ENCODE measurements around the gene RALGAPA2.

The RALGAPA2 gene

GRCh38 chr20:20375862-20376261 is 336.6 kb downstream of the RALGAPA2 start:
- DNase-seq (ENCODE audit: low read depth) = no peak
- no peak for TF ChIP-seq CTCF (IDR thresholded peaks at IDR 0.05; ENCODE audit: insufficient read depth, low read depth, low read length, missing control alignments)
- H3K4me3 ChIP-seq (ENCODE audit: low read depth, low read length) = no peak overlapping the region

GRCh38 chr20:20373091-20373571 is 339.3 kb downstream of the RALGAPA2 start:
- no peak overlapping the region for H3K4me3 ChIP-seq (ENCODE audit: low read depth, low read length)
- TF ChIP-seq CTCF (IDR thresholded peaks at IDR 0.05; ENCODE audit: insufficient read depth, low read depth, low read length, missing control alignments) = no peak
- DNase-seq (ENCODE audit: low read depth) = no peak

GRCh38 chr20:20371681-20372080 is 340.8 kb downstream of the RALGAPA2 start:
- DNase-seq (ENCODE audit: low read depth) = no peak
- TF ChIP-seq CTCF (IDR thresholded peaks at IDR 0.05; ENCODE audit: insufficient read depth, low read depth, low read length, missing control alignments) = no peak
- no peak overlapping the region for H3K4me3 ChIP-seq (ENCODE audit: low read depth, low read length)

GRCh38 chr20:20371083-20371482 is 341.4 kb downstream of the RALGAPA2 start:
- TF ChIP-seq CTCF (IDR thresholded peaks at IDR 0.05; ENCODE audit: insufficient read depth, low read depth, low read length, missing control alignments) = no peak
- DNase-seq (ENCODE audit: low read depth) = no peak
- H3K4me3 ChIP-seq (ENCODE audit: low read depth, low read length) = no peak overlapping the region

GRCh38 chr20:20370094-20370575 is 342.3 kb downstream of the RALGAPA2 start:
- no peak for TF ChIP-seq CTCF (IDR thresholded peaks at IDR 0.05; ENCODE audit: insufficient read depth, low read depth, low read length, missing control alignments)
- no peak for DNase-seq (ENCODE audit: low read depth)
- H3K4me3 ChIP-seq (ENCODE audit: low read depth, low read length) = no peak overlapping the region

GRCh38 chr20:20369250-20370093 is 343.0 kb downstream of the RALGAPA2 start:
- TF ChIP-seq CTCF (IDR thresholded peaks at IDR 0.05; ENCODE audit: insufficient read depth, low read depth, low read length, missing control alignments) = no peak
- H3K4me3 ChIP-seq (ENCODE audit: low read depth, low read length) = no peak overlapping the region
- peak; percentile 49 for DNase-seq (ENCODE audit: low read depth)

Data from GM12865 (cell line).